ENCODE data around the gene CACNA1S.

Gene CACNA1S

DNA sequence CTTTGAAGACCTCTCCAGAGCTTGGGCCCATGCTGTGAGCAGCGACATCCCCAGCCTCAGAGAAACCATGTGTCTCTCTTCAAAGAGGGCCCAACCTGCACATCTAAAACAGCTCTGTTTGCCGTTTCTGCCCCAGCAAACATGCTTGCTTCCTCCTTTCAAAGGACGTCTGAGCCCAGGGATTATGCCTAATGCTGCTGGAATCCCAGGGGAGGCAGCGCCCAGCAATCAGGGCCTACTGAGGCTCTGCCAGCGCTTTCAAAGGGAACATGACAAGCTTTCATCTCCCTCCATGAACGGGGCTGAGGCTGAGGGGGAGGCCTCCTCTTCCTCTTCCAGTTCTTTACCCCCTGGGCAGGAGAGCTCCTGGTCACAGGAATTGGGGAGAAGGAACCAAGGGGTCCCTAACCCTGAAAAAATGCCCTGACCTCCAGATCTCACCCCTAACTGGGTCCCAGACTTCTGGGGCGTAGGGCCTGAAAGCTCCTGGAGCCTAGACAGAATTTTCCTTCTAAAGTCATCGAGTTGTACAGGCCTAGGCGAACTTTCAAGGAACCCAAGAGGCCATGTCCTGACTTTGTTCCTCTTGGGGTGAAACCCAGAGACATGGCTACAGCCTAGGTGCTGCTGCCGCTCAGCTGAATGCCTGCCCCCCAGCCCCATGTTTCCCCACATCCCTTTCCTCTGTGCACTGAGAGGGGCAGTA is 28.2 kb upstream of the CACNA1S start:
- DNase-seq (ENCODE audit: low read depth), result no peak

DNA sequence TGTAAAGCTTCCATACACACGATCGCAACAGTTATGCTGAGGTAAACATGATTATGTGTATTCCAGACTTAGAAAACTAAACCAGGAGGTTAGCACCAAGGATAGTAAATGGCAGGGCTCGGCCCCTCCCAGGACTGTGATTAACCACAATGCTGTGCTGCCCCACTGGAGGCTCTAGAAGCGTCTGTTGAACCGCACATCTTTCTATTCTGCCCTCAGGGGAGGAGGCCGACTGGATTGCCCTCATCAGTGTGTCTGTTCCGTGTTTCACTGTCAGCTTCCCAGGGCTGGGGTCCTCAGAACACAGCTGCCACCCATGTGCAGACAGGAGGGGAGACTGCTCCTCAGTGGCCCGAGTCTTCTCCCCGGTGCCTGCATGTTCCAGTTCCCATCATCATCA is 27.5 kb upstream of the CACNA1S start:
- no peak for DNase-seq (ENCODE audit: low read depth)

DNA sequence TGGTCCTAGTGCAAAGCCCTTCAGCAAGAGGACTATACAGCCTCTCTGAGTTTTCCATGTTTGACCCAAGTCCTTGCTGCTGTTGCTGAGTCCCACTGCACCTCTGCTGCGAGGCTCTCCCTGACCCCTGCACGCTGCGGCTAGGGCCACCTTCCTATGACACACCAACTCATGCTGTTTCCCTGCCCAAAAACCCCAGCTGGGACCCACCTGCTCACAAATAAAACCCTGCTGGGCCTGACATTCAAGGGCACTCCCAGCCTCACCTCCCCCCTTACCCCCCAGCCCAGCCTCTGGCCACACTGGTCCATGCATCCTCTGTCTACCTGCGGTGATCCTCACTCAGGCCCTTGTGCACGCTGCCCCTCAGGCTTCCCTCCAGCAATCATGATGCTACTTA is 27.1 kb upstream of the CACNA1S start:
- no peak for DNase-seq (ENCODE audit: low read depth)

DNA sequence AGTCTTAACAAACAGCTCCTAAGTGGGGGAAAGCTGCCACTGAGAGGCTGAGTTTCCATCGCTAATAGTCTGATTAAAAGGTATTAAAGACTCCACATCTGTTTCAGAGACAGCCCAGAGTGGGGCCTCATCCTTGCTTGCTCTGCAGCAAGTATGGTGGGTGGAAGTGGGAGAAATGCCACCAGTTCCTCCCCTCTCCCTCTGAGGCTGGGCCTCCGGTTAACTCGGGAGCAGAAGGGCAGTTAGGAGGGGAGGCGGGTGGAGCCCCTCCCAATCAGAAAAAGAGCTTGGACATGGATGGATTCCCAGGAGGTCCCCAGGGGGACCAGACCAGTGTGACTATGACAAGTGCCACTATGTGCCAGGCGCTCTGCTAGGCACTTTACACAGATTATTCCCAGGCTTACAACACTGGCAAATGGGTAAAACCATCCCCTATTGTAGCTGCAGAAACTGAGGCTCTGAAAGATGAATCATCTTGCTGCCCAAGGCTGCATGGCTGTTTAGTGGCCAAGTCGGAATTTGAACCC is 26.1 kb upstream of the CACNA1S start:
- DNase-seq (ENCODE audit: low read depth), result peak; percentile 7

DNA sequence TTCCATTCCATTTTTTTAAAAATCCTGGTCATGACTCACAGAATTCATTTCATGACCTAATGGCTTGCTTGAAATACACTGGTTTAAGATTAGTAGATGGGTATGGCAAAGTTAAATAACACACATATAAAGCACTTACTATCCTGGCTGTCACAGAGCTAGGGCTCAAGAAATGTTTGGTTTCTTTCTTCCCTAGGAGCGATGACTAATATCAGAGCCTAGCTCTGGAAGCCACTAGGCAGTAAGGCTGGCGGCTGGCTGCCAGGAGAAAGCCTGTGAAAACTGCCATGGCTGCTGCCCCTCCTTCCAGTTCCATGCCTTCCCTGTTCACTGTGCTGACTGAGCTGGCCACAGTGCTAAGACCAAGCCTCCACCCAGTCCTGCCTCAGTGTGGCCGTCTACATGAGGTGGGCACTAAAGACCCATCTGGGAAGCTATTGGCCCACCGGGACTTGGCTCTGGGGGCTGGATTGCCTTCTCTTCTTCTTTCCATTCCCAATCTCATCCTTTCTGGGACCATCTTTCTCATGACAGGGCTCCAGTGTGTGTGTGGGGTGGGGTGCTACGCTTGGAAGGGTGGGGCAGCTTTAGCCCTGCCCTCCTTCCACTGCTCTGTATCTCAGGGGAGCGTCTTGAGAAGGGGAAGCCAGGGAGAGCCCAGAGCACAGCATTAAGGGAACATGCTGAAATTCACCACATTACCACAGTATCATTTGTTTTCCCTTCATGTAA is 25.5 kb upstream of the CACNA1S start:
- peak; percentile 90 for DNase-seq (ENCODE audit: low read depth)

DNA sequence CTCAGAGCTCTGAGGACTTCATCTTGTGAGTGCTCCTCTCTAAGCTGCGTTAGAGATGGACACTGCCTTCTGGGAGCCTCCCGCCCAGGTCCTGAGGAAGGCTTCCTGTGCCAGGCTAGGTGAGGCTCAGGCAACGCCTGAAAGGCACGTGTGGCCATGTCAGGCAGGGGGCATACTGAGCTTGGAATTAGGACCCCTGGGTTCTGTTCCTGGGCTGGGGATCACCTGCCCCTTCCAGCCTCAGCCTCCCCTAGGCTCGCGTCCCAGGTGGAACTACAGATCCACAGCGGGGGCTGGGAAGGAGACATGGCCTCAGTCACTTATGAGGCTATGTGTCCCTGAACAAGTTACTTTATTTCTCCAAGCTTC is 24.8 kb upstream of the CACNA1S start:
- DNase-seq (ENCODE audit: low read depth), result no peak

DNA sequence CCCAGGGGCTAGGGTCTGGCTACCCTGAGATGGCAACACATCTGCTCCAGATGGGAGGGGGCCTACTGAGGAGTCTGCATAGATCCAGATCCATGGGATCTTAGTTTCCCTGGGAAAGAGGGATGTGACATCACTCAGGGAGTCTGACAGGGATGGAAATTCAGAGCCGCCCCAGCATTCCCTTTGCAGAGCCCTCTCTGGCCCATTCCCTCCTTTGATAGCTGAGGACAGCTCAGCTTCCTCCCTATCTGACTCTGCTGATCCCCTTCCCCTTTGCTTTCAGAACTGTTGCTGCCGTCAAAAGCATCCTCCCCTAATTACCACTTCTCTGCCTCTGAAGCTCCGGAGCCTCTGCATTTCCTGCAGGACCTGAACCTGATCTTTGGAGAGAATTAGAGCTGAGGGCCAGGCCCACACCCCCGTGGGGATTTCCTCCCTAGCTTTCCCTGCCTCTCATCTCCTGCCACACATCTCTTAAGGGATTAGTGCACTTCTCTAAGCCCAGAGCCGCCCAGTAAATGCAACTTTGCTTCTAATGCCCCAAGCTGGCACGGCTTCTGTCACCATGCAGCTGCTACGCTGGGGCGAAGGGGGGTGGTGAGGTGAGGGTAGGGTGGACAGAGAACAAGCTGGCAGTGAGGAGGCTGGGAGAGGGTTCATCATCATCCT is 24.3 kb upstream of the CACNA1S start:
- no peak for DNase-seq (ENCODE audit: low read depth)

DNA sequence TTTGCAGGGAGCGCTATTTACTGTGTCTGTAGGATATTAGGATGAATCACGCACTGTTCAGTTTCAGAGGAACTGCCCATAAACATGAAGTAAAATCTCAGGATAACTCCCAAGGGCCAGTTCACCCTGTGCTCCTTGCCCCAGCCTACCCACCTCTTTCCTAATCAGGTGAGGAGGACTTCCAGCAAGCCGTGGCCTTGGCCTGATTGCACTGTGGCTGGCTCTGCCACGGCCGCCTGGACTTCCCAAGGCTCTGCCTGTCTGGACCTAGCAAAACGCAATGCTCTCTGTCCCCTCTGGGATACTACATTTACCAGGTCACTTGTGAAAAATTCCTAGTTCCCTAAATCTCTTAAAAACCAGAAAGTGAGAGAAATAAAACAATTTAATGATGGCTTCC is 22.2 kb upstream of the CACNA1S start:
- no peak for DNase-seq (ENCODE audit: low read depth)

DNA sequence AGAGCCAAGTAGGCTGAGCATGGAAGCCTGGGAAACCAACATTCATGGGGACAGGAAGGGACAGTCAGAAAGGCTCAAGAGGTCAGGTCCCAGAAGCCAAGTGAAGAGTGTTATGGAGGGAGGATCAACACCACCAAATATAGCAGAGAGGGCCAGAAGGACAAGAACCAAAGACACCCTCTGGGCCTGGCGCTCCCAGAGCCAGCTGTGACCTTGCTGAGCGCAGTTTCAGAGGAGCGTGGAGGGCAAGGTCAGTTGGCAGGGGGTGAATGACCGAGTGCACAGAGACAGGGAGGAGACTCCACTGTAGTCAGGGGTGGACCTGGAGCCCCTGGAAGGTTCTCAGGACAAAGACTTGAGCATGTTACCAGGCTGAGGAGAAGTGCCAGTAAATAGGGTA is 19.2 kb upstream of the CACNA1S start:
- DNase-seq (ENCODE audit: low read depth), result no peak

DNA sequence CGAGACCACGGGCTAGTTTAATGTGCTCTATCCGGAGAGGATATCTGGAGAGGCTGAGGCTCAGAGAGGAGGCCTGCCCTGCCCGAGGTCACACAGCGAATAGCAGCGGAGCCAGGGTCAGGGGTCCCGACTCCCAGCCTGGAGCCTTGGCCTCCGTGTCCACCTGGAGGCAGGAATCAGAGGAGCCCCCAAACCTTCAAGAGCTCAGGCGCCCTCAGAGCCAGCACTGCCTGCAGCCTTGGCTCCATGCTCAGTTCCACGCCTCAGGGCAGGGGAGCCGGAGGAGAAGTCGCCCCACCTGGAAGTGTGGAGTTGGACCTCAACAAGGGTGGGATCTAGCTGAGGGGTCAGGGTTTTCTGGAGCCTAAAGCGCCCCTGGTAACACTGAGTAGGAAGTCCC is 16.7 kb upstream of the CACNA1S start:
- DNase-seq (ENCODE audit: low read depth), result no peak

DNA sequence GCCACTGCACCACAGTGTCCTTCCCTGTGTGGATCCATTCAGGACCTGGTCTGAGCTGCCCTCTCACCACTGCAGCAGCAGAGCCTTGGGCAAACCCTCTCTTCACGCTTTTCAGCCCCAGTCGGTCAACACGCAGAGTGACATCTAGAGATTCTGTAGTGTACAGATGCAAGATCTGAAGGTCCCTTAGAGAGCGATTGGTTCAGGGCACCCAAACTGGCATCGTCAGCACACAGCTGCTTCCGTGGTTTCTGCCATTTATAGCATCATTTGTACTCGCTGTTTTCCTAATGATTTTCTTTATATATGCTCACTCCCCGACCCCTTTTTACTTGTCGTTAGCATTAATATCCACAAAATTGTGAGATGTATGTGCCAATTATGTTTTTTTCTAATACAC is 16.2 kb upstream of the CACNA1S start:
- no peak for DNase-seq (ENCODE audit: low read depth)

DNA sequence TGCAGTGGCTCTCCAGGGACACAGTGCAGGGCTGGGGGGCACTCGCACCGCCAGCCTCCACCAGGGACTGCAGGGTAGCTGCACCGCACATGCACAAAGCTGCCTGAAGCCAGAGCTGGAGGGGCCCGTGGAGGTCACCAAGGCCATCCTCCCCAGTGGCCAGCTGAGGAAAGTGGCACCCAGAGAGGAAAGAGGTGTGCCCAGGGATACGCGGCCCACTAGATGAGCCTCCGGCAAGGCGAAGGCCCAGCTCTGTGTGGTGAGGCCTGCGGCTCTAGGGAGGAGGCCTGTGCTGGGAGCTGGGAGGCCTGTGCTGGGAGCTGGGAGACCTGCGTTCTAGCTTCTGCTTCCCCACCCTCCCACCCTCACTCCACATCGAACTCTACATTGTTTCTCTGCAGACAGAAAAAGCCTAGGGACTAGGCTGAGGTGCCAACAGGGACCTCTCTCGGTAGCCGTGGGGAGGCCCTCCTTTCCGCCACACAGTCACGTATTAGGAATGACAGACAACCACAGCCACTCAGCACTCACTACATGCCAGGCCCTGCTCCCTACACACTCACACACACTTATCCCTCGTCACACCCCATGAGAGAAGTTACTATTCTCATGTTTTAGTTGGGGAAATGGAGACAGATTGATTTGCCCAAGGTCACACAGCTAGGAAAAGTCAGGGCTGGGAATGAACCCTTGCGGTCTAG is 15.7 kb upstream of the CACNA1S start:
- peak; percentile 51 for DNase-seq (ENCODE audit: low read depth)

DNA sequence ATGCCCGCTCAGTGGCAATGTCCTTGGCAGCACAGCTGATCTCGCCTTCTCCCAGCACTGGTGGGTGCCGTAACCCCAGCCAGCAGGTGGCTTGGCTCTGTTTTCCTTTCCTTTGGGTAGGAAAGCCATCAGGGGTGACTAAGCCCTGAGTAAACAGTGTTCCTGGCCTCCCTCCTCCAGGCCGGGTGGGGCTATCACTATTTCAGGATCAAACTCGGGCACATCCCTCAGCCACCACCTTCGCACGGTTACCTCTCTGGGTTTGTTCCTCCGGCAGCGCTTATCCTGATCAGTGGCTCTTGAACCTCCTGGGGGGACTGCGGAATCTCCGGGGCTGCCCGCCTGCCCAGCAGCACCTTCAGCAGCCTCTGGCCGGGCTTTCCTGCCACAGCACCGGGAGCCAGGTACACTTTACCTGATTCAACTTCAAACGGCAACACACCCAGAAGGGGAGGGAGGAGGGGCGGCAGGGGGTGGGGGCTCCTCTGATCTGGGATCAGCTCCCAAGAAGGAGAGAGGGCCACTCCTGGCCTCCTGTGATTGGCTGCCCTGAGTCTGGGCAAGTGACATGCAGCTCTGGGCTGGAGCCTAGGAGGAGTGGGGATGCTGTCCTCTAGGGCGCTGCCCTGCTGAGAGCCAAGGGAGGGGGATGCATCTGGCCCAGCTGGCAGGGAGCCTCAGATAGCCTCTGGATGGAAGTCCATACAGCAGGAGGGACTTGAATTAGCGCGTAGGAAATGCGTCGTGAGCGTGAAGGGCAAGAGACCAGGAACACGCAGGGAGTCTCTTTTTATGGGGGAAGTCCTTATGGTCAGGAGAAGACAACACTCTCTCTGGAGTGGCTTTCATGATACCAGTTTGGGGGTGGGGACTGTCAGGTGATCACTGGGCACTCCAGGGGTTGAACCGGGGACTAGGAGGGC is 14.9 kb upstream of the CACNA1S start, which contains the start of gene ASCL5:
Gene ASCL5, minus strand, starts transcription at position 353 of the 923 bp plus-strand sequence. CDS start 11,812 bp downstream, outside the sequence.
- peak; percentile 19 for DNase-seq (ENCODE audit: low read depth)

DNA sequence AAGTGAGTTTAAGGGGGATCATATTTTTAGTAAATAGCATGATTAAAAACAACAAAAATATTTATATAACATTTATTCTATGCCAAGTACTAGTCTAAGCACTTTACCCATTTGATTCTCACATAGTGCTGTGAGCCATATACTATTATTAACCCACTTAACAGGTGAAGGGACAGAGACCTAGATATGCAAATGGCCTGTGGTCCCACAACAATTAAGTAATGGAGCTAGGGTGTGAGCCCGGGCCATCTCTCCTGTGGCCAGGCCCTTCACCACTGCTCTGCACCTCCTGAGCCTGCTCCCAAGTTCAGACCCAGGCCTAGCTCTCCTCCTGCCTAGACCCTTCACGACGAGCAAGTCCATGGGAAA is 14.2 kb upstream of the CACNA1S start:
- no peak for DNase-seq (ENCODE audit: low read depth)

DNA sequence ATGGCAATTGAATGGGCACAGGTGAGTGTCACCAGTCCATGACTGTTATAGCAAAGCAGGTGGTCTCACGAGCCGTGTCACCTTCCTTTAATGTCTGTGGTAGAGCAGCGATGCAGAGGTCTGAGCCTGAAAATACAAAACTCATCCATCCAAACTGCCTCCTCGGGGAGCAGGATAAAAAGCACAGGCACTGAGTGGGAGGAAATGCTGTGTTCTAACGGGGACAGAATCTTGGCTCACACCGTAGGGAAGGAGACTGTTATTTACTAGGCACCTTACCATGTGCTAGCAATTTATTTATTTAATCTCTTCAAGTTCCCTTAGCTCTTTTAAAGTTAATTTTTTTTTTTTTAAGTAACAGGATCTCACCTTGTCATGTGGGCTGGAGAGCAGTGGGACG is 13.6 kb upstream of the CACNA1S start:
- no peak for DNase-seq (ENCODE audit: low read depth)

DNA sequence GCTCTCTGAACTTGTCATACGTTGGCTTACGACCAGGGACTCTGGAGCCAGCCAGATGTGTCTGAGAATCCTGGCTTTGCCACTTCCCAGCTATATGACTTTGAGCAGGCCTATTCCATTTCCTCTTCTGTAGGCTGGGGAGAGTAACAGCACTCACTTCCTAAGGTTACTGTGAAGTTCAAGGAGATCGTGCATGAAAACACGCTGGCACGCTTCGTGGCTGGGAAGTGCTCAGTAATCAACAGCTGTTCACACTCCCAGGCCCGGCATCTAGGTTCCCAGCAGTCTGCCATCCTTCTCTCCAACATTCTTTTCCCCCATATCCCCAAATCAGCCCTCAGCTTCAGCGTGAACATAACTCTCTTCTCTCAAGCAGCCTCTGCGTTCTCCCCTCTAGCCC is 12.8 kb upstream of the CACNA1S start:
- no peak for DNase-seq (ENCODE audit: low read depth)

DNA sequence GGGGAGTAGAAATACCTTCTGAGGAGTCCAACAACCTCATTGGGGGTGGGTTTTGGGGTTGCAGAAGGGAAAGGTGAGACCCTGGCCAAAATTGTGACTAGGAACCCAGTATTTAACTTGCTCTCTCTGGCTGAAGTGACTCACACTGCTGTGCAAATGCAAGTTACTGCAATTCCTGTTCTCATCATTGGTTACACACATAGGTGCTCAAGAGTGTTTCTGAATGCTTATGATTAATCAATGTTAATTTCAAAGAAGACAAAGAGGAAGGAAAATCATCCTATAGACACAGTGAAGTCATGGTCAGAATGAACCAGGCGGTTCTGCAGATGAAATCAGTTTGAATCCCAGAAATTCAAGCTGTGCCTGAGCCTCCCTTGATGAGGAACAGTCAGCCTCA is 11.6 kb upstream of the CACNA1S start:
- DNase-seq (ENCODE audit: low read depth), result no peak

DNA sequence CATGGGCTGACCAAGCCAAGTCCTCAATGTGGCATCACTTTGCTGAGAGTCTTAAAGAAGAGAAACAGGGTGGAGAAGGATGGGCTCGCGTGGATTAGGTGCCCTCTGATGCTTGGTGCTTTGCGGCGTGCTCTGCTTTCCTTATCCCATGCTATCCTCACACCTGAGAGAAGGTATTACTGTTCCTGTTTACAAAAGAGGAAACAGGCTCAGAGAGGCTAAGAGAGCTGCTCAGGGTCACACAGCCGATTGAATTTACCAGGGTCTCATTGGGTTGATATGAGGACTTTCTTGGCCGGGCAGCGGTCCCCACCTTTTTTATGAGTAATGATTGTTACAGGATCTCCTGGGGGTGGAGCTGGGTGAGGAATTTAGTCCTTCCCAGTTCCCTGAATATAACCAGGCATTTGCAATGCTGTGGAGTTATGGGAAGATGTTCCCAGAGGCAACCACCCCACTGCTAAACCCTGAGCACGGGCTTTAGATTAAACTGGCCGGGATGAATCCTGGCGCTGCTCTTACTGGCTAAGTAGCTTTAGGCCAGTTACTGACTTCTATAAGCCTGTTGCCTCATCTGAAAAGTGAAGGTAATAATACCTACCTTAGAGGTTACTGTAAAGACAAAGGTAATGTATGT is 10.2 kb upstream of the CACNA1S start:
- no peak for DNase-seq (ENCODE audit: low read depth)

DNA sequence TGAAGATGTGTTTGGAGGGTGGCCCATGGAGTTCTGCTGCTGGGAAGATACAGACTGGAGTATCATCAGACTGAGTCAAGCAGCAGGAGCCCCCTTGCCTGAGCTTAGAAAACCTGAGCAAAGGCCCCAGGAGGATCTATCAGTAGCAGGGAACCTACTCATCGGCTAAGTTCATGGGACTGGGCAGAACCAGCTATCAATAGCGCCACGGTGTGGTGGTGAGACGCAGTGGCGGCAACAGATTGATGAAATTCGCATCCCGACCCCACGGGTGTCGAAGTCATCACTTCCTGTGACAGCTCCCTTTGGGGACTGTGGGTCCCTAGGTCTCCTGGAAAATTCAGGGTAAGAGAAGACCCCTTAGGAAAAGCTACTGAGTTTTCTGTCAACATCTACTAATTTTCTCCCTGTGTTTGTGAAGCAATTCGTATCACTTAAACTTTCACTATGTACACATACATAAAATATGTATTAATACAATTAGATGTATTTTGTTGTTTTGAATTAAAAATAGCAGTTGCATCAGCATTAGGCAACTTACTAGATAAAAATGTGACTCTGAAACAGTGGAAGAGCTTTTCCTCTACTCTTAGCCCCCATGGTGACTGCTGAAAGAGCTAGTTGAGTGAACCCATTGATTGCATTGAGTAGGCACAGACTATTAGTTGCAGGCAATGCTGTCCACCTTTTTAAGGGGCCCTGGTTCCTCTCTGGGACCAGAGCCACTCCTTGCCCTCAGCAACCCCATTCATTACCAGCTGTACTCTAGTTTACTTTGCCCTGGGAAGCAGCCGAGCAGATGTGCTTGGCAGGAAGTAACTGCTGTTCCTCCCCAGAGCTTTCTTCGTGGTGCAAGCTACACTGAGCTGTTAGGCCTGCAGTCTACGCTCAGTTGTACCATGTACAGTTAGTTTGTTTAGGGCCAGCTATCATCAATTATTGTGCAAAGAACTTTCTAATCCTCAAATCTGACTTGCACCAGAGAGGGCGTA is 7.3 kb upstream of the CACNA1S start:
- peak; percentile 35 for DNase-seq (ENCODE audit: low read depth)

DNA sequence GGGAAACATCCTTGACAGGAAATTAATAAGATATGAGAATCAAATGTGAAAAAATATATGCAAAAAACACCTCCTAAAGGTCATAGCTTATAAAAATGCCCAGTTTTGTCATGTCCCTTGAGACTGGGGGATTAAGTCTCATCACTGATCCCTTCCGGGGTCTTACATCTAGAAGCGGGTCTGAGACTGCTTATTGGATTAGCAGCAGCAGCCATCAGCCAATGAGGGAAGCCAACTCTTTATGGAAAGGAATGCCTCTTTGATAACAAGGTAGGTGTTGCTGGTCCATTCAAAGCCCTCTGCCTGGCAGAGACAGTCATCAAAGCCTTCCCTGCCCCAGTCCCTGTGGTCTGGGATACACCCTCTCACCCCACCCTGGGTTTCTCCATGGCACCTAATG is 3.9 kb upstream of the CACNA1S start:
- DNase-seq (ENCODE audit: low read depth), result no peak
